Measurements from ENCODE around the gene MRPL14.

The MRPL14 gene

DNA sequence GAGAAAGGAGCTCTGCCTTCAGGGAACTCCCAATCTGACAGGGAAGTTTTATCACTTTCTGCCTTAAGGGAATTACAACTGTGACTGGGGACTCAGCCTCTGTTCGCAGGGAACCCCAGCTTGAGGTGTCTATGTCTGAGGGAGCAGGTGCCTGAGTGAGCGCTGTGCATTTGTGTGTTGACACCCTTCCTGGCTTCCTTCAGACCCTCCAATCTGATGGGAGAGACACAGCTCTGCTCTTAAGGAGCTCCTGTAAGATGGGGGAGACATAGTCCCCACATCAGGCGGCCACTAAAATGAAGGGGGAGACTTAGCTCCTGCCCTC lies 62.3 kb downstream of the MRPL14 start:
- DNase-seq (ENCODE audit: low read depth): no peak

GRCh38 chr6:44064089-44064947 lies 62.9 kb downstream of the MRPL14 start:
- no peak for DNase-seq (ENCODE audit: low read depth)

GRCh38 chr6:44063561-44064059 lies 63.6 kb downstream of the MRPL14 start:
- DNase-seq (ENCODE audit: low read depth): no peak

All from HS-27A (cell line).